Cerebellar nuclear complex (tissue), 1 donor: ENCODE measurements around the gene DRC7.
"Not testable (repeated sequence)": the region's sequence is repeated elsewhere in the genome, so short reads cannot be mapped to it uniquely, and the experiment has no call there.

Experiments used
- DNase-seq, 2 experiments: peaks; one replicate each; lab custom pipeline; 2025; lab: John Stamatoyannopoulos, UW

DRC7 gene

GRCh38 chr16:57735755-57736418 lies 41.3 kb downstream of the DRC7 start, which contains the start of gene KATNB1:
TSS of gene KATNB1 (plus strand) at chr16:57735770. CDS start at chr16:57737244, 1,474 bp downstream.
- DNase-seq = no peak

- DNase-seq = no peak
Measured at GRCh38 chr16:57736419-57737351, 42.1 kb downstream of the DRC7 start.

GRCh38 chr16:57738844-57739243 lies 44.2 kb downstream of the DRC7 start:
- DNase-seq = no peak

- no peak for DNase-seq
Measured at GRCh38 chr16:57739756-57740422, 45.3 kb downstream of the DRC7 start.

- no peak for DNase-seq
Measured at GRCh38 chr16:57740423-57741071, 45.9 kb downstream of the DRC7 start.

GRCh38 chr16:57741660-57742191 lies 47.1 kb downstream of the DRC7 start:
- DNase-seq = no peak

GRCh38 chr16:57742543-57742942 lies 47.9 kb downstream of the DRC7 start:
- DNase-seq = no peak

- DNase-seq = no peak
Measured at GRCh38 chr16:57743458-57743857, 48.9 kb downstream of the DRC7 start.

- DNase-seq = no peak
Measured at GRCh38 chr16:57743886-57744641, 49.5 kb downstream of the DRC7 start.

- DNase-seq = no peak
Measured at GRCh38 chr16:57744642-57744903, 50.0 kb downstream of the DRC7 start.

- no peak for DNase-seq
Measured at GRCh38 chr16:57745768-57746167, 51.2 kb downstream of the DRC7 start.

GRCh38 chr16:57746316-57746715 lies 51.7 kb downstream of the DRC7 start:
- not testable (repeated sequence) for DNase-seq

GRCh38 chr16:57747091-57747490 lies 52.5 kb downstream of the DRC7 start:
- no peak for DNase-seq

GRCh38 chr16:57747496-57747895 lies 52.9 kb downstream of the DRC7 start:
- DNase-seq = no peak

- no peak for DNase-seq
Measured at GRCh38 chr16:57747996-57748395, 53.4 kb downstream of the DRC7 start.

GRCh38 chr16:57748596-57748995 lies 54.0 kb downstream of the DRC7 start:
- DNase-seq = no peak

GRCh38 chr16:57749101-57749692 lies 54.6 kb downstream of the DRC7 start:
- no peak for DNase-seq

GRCh38 chr16:57749856-57750452 lies 55.3 kb downstream of the DRC7 start:
- DNase-seq = no peak

GRCh38 chr16:57750796-57751538 lies 56.4 kb downstream of the DRC7 start:
- no peak for DNase-seq
